AG20443 (cell line): ENCODE measurements around the gene CCDC91.
A peak's percentile ranks its signal among the peaks of the same experiment; 100 is the strongest.
"Not testable (repeated sequence)": the region's sequence is repeated elsewhere in the genome, so short reads cannot be mapped to it uniquely, and the experiment has no call there.

Source experiments
- DNase-seq: peaks from one replicate; pipeline ENCODE4 v3.0.0; 2012; ENCODE audit warnings: low spot score, mixed read lengths

The CCDC91 gene

DNA sequence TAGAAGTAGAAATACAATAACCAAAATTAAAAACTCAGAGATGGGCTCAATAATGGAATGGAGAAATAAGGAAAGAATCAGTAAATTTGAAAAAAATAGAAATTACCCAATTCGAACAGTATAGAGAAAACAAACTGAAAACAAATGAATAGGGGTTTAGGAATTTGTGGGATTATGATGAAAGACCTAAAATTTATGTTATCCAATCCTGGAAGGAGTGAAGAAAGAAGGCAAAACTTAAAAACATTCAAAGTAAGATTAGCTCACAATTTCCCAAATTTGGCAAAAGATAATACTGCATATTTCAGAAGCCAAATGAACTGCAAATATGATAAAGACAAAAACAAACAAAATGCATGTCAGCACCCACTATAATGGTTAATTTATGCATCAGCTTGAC lies 177.1 kb downstream of the CCDC91 start:
- DNase-seq = peak; percentile 28

DNA sequence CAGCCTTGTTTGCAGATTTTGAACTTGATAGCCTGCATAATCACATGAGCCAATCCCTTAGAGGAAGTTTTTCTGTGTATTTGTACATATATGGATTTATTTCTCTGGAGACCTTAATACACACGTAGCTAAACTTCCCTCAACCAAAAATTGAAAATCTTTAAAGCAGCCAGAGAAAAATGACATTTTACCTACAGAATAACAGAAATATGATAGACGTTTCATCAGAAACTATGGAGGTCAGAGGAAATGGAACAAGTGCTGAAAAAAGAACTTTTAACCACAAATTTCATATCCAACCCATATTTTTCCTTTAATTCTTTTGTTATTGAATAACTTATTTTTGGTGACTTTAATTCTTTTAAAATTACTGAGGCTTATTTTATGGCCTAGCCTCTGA lies 177.7 kb downstream of the CCDC91 start:
- DNase-seq = no peak

DNA sequence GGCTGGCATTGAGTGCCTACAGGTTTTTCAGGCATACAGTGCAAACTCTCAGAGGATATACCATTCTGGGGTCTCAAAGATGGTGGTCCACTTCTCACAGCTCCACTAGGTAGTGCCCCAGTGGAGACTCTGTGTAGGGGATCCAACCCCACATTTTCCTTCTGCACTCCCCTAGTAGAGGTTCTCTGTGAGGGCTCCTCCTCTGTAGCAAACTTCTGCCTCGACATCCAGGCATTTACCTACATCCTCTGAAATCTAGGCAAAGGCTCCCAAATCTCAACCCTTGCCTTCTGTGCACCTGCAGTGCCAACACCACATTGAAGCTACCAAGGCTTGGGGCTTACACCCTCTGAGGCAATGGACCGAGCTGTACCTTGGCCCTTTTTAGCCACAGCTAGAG lies 179.2 kb downstream of the CCDC91 start:
- DNase-seq = no peak

DNA sequence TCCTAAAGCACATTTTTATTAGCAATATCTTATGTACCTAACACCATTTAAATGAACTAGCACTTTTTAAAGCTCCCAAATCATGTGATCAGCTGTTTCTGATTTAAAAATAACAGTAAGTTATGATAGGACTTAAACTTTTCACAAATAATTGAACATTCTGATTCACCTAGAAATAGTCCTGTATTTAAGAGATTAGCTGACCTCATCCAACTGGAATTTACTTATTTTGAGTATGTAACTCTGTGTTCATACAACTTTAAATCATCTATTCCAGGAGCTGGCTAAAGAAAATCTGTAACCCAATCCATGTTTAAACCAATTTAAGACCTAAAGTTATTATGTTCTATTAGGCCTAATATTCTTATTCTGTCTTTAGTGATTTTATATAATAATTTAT lies 184.3 kb downstream of the CCDC91 start:
- no peak for DNase-seq

DNA sequence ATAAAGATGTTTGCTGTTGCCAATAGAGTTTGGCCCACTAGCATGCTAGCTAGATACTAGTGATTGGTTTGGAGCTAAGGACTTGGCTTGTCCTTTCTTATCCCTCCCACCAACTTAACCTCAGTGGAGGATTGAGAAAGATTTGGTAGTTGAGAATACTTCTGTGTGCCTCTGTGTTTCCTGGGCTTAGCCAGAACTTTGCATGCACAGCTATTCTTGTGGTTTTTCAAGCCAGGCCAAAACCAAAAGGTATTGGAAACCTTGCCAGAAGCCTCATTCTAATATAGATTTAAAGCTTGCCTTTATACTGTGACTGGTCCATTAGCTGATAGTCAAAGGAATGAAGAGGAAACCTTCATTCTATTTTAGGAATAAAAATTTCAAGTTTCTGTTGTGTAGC lies 188.5 kb downstream of the CCDC91 start:
- DNase-seq = peak; percentile 54

DNA sequence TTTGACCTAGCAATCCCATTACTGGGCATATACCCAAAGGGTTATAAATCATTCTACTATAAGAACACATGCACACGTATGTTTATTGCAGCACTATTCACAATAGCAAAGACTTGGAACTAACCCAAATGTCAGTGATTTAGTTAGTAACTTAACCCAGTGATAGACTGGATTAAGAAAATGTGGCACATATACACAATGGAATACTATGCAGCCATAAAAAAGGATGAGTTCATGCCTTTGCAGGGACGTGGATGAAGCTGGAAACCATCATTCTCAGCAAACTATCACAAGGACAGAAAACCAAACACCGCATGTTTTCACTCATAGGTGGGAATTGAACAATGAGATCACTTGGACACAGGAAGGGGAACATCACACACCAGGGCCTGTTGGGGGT lies 189.5 kb downstream of the CCDC91 start:
- not testable (repeated sequence) for DNase-seq

DNA sequence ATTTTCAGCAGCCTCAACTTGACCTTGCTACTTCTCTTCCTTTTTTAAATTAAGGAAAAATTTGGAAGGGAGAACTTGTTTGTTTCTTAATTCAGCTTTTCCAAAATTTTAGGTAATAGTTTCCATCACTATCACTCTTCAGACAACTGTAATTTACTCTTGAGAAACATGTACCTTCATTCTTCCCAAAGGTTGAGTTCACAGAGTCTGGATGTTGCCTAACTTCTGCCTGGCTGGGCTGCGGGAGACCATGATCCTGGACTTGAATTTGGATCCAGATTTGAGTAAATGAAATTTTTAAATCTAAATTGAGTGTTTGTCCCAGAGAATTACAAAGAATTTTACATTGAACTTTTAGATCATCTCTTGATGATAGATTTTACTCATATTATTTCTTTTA lies 193.1 kb downstream of the CCDC91 start:
- no peak for DNase-seq

DNA sequence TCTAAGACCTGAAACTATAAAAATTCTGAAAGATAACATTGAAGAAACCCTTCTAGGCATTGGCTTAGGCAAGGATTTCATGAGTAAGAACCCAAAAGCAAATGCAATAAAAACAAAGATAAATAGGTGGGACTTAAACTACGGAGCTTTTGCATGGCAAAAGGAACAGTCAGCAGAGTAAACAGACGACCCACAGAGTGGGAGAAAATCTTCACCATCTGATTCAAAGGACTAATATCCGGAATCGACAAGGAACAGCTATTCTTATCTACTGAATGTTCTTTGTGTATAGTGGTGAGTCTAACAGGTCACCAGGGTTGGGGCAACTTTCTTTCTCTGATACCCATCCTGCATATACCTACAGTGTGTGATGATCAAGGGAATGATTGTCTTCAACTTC lies 198.6 kb downstream of the CCDC91 start:
- no peak for DNase-seq

DNA sequence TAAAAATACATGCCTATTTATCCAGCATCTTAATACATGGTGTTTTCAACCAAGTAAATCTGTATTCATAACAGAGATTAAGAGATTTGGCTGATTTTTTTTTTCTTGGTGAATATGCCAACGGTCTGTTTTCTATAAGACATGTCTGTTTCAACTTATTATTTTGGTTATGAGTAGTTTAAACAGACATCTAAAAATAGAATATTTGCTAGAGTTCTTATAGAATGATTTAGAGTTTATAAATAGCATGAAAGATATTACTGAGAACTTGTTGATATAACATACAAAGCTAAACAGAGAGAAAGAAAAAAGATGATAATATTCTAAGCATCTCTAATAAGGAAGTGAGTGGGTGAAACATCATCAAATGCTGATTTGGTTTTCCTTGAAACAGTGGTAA lies 199.9 kb downstream of the CCDC91 start:
- DNase-seq = no peak

DNA sequence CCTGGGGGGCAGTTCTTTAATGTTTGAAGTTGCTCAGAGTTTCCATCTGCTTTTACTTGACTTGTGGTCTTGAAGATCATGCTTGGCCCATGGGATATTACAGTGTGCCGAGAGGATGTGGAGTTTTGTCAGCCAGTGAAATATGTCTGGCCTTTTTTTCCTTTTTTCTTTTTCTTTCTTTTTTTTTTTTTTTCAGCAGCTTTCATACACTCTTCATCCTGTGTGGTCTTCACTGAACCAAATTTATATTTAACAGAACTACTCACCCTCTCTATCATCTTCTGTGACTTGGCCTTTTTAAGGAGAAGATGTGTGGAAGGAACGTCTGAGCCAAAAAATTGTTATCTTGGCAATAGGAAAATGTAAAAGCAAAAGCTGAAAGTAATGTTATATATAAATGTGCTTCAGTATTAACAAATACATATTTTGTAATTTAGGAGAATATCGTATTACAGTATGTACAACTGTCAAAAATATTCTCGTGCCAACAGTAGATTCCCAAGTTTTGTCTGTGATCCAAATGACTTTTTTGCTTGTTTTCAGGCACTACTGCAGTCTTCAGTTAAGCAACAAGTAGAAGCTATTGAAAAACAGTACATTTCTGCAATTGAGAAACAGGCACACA lies 200.6 kb downstream of the CCDC91 start:
- peak; percentile 27 for DNase-seq

DNA sequence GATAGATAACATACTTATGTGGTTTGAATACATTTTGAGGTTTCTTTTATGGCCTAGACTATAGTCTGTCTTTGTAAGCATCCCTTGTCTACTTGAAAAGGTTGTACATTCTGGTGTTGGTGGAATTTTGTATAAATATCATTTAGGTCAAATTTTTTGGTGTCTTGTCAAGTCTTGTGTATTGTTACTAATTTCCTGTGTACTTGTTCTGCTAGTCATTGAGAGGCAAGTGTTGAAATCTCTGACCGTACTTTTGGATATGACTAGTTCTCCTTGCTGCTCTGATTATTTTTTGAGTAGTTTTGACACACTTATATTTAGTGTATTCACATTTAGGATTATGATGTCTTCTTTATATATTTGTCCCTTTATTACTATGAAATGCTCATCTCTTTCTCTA lies 219.6 kb downstream of the CCDC91 start:
- DNase-seq = no peak

DNA sequence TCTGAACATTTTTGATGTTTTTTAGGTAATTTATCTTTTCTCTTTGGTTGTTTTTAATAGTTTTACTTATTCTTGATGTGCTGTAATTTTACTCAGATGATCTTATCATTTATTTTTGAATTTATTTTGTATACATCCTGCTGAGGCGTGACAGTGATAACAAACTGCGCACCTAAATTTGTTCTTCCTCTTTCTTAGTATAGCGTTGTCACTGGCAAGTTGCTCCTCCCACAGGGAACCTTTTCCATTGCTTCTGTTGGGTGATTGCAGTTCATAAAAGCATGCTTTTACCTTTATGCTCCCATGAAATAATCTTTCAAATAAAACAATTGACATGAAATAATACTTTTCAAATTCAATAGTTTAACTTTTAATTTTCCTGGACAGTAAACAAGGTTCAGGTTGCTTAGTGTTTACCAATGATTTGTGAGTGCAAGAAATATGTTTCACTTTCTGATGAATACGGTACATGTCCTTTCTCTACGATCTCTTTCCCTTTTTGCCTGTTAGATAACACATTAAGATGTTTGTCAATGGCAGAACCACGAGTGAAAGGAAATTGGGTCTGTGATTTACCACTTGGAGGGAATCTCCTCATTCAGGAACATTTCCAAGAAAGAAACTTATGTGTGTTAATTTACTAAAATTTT lies 223.3 kb downstream of the CCDC91 start:
- no peak for DNase-seq

DNA sequence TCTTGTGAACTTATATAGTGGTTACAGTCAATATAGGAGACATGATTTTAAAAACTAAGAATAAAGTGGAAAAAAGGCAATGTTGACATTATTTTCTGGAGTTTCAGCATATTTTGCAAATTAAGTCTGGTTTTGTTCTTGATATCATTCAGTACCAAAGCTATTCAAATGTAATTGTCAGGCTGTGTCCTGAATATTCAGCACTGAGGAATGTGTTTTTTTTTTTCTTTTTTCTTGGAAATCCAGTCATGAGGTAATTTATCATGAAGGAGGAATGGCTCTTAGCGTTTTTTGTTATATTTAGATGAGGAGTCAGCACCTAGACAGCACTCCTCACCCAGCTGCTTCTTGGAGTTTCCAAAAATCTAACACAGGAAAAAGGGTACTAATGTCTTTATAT lies 225.5 kb downstream of the CCDC91 start:
- DNase-seq = peak; percentile 74

DNA sequence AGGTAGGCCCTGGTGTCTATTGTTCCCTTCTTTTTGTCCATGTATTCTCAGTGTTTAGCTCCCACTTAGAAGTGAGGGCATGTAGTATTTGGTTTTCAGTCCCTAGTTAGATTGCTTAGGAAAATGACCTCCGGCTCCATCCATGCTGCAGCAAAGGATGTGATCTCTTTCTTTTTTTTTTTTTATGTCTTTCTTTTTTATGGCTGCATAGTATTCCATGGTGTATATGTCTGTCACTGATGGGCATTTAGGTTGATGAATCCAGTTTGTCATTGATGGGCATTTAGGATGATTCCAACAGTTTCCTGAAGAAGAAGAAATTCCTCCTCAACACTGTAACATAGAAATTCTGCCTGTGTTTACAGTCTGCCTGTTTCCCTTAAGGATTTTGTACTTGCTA lies 231.1 kb downstream of the CCDC91 start:
- DNase-seq = no peak

DNA sequence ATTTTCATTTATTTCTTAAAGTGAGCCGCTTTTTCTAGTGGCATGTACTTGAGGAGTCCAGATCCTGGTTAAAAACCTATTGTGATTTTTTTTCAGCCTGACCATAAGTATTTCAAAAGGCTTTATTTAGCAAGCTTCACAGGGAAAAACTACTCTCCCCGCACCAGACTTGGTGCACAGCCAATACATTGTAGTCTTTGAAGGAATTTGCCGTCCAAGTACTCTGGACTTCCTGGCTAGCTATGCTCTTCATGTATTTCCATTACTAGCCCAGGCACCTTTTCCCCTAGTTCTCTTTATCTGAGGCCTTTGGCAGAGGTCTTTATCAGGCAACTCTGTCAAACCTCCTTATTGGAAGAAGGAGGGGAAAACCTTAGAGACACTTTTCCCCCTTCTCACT lies 234.7 kb downstream of the CCDC91 start:
- peak; percentile 8 for DNase-seq

DNA sequence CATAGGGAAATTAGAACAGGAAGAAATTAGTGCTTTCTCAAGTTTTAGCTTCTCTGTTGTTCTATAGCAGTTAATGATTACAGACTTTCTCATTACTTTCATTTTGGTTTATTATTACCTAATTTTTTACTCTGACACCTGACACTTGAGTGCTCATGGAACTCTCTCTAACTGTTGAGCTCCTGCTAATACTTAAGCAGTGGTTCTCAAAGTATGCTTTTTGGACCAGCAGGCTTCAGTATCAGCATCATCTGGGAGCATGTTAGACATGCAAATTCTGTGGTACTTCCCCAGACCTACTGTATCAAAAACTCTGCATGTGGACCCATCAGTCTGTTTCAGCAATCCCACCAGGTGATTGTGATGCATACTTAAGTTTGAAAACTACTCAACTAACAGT lies 235.3 kb downstream of the CCDC91 start:
- no peak for DNase-seq

DNA sequence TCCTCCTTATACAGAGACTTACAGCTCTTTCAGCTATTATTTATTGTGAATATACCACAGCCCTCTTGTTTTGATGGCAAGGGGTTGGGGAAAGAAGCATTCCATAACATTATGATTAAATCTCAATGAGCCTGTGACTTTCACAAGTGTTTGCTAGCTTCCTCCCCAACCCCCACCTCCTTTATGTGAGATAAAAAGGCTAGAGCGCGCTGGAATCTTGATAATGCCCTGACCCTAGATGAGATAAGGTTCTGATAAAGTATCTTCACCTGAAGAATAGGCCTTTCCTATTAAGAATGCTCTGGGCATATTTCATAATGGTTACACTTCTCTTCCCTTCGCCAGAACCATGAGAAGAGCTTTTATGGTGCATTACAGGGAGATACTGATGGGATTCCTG lies 236.8 kb downstream of the CCDC91 start:
- DNase-seq = no peak

DNA sequence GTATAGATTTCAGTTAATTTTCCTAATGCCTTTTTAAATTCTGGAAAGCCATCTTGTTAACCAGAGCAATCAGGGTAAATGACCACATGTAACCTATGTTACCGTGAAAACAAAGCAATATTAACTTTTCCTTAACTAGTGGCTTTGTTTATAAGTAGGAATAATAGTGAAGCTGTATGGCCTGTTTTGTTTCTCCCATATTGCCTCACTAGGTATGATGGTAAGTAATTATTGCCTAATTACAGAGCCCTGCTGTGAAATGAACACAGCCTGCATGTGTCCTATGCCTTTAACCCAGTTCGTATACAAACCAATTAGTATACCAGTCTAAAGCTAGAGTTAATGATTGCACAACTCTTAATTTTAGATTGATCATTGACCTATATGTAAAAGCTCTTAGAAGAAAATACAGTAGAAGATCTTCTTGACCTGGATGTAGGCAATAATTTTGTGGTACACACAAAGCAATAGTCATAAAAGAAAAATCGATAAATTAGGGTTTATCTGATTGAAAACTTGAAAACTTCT lies 249.9 kb downstream of the CCDC91 start:
- DNase-seq = no peak

DNA sequence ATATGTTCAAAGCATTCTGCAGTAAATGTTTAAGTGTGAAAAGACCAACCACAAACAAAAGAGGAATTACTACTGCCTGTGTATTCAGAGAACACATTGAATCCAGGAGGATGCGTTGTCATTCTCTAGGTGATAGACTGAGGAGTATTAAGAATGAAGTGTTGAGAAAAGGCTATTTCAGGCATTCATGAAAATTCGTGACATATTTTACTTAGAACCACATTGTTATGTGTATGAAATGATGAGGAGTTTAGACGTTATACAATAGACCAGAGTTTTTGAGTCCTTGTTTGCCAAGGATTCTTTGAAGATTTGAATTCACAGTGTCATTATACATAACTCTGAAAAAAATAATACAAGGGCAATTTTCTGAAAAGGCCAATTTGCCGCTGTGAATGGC lies 251.8 kb downstream of the CCDC91 start:
- DNase-seq = no peak

DNA sequence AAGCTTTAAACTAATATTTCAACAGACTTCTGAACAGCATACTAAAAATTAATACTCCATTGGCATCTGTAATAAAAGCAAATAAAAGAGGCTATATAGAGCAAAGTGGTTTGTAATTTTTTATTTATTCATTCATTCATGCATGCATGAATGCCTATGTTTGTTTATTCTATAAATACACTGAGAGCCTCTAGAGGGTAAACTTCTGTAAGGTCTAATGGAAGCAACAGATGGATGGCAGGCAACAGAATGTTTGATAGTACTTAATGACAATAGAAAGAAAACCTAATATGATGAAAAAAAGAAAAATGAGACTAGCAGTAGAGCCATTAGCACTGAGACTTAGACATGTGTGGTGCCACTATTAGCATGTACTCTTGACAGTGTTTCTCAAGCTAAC lies 253.1 kb downstream of the CCDC91 start:
- no peak for DNase-seq

DNA sequence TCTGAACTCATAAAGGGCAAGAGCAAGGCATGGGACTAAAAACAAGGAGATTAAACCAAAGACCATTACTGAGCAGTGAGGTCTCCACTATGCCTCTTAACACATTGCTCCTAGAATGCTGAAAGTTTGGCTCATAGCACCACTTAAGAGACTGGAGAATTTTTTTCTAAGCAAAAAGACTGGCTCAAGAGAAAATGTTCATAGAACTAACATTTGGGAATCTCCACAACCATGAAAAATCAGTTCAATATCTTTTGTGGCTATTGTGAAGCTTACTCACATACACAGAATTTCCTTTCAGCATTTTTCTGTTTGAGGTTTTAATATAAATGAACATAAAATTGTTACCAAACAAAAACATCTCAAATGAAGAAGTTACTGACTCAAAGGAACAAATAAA lies 255.8 kb downstream of the CCDC91 start:
- DNase-seq = peak; percentile 13

DNA sequence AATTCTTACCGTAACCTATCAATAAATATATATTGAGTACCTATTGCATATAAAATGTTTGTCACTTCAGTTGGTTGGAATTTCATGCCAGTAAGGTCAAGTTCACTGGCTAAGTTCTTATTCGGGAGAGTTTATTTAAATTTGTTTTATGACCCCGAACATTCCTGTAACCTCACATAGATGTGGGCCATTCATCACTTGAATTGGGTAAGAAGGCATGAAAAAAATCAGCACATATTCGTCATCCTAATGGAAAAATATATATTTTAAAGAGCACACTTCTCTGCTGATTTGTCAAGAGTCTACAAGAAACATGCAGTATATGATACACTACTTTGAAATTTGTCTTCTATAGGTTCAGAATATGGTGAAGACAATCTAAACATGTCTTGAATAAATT lies 263.4 kb downstream of the CCDC91 start:
- no peak for DNase-seq

DNA sequence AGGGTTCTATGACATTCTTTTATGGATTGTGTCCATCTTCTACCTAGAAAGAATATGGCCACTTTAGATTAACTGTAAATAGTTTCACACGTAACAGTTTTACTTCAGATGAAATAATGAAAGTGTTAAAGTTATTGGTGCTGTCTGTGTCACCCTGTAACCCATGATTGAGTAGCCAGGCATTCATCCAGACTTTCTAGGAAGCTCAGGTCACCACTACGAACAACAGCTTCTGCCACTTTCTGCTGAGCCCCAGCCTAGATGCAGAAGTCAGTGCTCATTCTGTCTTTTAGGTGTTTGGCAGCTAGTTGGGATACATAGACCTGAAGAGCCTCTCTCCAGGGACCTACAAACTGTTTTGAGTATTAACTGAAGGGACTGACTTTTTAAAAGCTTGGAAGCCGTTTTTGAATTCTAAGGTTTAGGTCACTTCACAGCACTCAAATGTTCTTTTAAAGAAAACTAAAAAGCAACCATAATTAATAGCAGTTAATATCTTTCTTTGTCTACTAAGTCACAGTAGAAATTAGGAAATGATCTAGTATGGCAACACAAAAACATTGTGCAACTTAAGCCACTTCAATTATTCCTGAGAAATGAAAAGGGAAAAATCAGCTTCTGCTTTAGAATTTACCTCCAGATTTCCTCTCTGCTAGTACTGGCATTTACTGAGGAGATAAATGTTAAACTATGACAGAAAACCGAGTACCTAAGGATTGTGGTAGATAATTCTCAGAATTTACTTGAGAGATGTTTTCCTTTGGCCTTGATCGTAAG lies 266.9 kb downstream of the CCDC91 start:
- DNase-seq = peak; percentile 3
